ENCODE data around the gene TCP11. TPM values are rescaled to one million over a fixed set of nuclear protein-coding genes. Genes with fewer than 3 reads are reported as not detected.
A peak's percentile ranks its signal among the peaks of the same experiment; 100 is the strongest.

Gene TCP11
- total RNA-seq, 1 experiment from 2014 or later = not detected

DNA sequence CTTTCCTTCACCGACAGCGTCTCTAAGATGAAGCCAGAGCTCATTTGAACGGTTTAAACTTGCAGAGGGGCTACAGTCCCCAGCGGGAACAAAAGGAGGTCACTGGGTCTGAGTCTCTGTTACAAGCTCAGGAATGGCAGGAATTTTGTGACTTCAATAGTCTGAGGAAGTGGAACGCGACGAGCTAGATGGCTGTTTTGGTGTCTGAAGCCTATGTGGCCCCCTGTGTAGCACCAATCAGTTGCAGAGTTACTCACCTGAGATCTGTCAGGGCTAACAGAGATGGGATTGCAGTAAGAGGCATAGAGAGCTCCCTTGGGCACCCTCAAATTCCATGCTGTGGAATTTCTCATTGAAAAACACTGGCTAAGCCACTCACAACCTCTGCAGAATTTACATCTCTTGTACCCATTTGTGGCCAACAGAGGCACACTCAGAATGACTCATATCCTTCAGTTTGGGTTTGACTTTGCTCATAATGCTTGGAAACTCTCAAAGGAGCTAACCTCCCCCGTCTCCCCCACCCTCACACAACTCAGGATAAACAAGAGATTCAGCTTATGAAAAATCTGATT is 7.1 kb upstream of the TCP11 start:
- Histone ChIP-seq H4K5ac (ENCODE audit: insufficient read length, low read depth, low read length) (no peak overlapping the region), H2BK120ac (ENCODE audit: low read depth, low read length, poor library complexity, severe bottlenecking) (no peak overlapping the region), H3K27ac (ENCODE audit: insufficient read length, low read depth, low read length) (no peak overlapping the region), H2AFZ (ENCODE audit: low read length) (no peak overlapping the region), H2AK5ac (ENCODE audit: insufficient read length, low read length) (no peak overlapping the region), H3K14ac (ENCODE audit: insufficient read depth, low read length) (no peak overlapping the region), H3K9ac (ENCODE audit: extremely low read depth, insufficient read length, low read length) (no peak overlapping the region), H3K79me2 (ENCODE audit: insufficient read depth, low read length) (no peaks in the 10 kb centered on the region), H3K23ac (ENCODE audit: insufficient read length, low read depth, low read length) (no peak overlapping the region), H3K27me3 (ENCODE audit: insufficient read depth, low read length) (peaks cover 6% of the 10 kb centered on the region; the same call in 1 of the 2 replicates), H4K91ac (ENCODE audit: insufficient read length, low read depth, low read length) (no peak overlapping the region), H2BK20ac (ENCODE audit: low read depth, low read length, poor library complexity, severe bottlenecking) (no peak overlapping the region), H3K23me2 (ENCODE audit: insufficient read length, low read depth, low read length, poor library complexity, severe bottlenecking) (no peaks in the 10 kb centered on the region), H4K8ac (replicated peaks; ENCODE audit: insufficient read length, low read depth, low read length) (no peak overlapping the region), H3K4me1 (ENCODE audit: insufficient read depth, low read length) (peaks cover 5% of the 10 kb centered on the region), H3K79me1 (ENCODE audit: insufficient read depth, low read depth, low read length, poor library complexity, severe bottlenecking) (no peaks in the 10 kb centered on the region), H4K20me1 (ENCODE audit: control insufficient read depth, insufficient read depth, insufficient read length) (no peaks in the 10 kb centered on the region), H3K4me2 (ENCODE audit: insufficient read depth, insufficient read length, low read length) (no peak overlapping the region), H2BK5ac (ENCODE audit: insufficient read length, low read length) (no peak overlapping the region), H3T11ph (ENCODE audit: low read length) (no peak overlapping the region), H2BK12ac (ENCODE audit: insufficient read length, low read depth, low read length) (no peak overlapping the region), H2BK15ac (ENCODE audit: low read depth, low read length) (no peak overlapping the region), H3K18ac (ENCODE audit: insufficient read length, low read depth, low read length) (no peak overlapping the region), H3K56ac (ENCODE audit: insufficient read length, low read depth, low read length) (no peak overlapping the region), H3K4ac (ENCODE audit: low read depth, low read length) (no peak overlapping the region), H3K9me3 (ENCODE audit: control insufficient read depth, low read depth, low read length) (no peaks in the 10 kb centered on the region)
- H3K9me3 Mint-ChIP-seq = no peaks in the 10 kb centered on the region; a peak in 1 of 5 replicates
- WGBS (ENCODE audit: extremely low coverage, insufficient read length, low lambda C conversion rate) = no CpG with 5 or more reads among the region's 8 CpGs
- DNase-seq = peak; percentile 91
- H3K4me3 Mint-ChIP-seq = peak overlapping the region; percentile 25 to 65
- H3K27me3 Mint-ChIP-seq (ENCODE audit: low read depth) = peaks cover 62% of the 10 kb centered on the region
- H3K36me3 Mint-ChIP-seq (ENCODE audit: insufficient read depth in 1 of 3, low read depth in 3 of 3) = no peaks in the 10 kb centered on the region
- TF ChIP-seq, protein P1, sequence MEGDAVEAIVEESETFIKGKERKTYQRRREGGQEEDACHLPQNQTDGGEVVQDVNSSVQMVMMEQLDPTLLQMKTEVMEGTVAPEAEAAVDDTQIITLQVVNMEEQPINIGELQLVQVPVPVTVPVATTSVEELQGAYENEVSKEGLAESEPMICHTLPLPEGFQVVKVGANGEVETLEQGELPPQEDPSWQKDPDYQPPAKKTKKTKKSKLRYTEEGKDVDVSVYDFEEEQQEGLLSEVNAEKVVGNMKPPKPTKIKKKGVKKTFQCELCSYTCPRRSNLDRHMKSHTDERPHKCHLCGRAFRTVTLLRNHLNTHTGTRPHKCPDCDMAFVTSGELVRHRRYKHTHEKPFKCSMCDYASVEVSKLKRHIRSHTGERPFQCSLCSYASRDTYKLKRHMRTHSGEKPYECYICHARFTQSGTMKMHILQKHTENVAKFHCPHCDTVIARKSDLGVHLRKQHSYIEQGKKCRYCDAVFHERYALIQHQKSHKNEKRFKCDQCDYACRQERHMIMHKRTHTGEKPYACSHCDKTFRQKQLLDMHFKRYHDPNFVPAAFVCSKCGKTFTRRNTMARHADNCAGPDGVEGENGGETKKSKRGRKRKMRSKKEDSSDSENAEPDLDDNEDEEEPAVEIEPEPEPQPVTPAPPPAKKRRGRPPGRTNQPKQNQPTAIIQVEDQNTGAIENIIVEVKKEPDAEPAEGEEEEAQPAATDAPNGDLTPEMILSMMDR (conservative IDR thresholded peaks at IDR 0.05) = no peak
- peaks cover 32 to 33% of the 10 kb centered on the region in 2 experiments for H3K4me1 Mint-ChIP-seq
- H3K27ac Mint-ChIP-seq = peak overlapping the region; percentile 49 to 59 (median 52); a peak in 5 of 7 replicates
